ENCODE data around the gene KXD1. TPM values are rescaled to one million over a fixed set of nuclear protein-coding genes. Genes with fewer than 3 reads are reported as not detected.

KXD1 gene
- total RNA-seq, 4 donors from 2014 or later = 72.4 to 107 (median 89.4) TPM

GRCh38 chr19:18541258-18541991, 16.2 kb upstream of the KXD1 start:
- Histone ChIP-seq H3K27ac (no peak overlapping the region), H3K27me3 (no peaks in the 10 kb centered on the region), H3K4me1 (peaks cover 16% of the 10 kb centered on the region), H3K4me3 (no peak overlapping the region), H3K36me3 (peaks cover 38% of the 10 kb centered on the region), H3K9me3 (no peaks in the 10 kb centered on the region)
- TF ChIP-seq POLR2AphosphoS5 (IDR thresholded peaks at IDR 0.05) (no peak), EP300 (IDR thresholded peaks at IDR 0.05) (no peak), POLR2A (IDR thresholded peaks at IDR 0.05) (no peak), CTCF (IDR thresholded peaks at IDR 0.05) (no peak)
- no peak for DNase-seq (ENCODE audit: low spot score in 2 of 2)
- 83% methylated on average over 17 of the region's 21 CpGs for WGBS

- no peaks in the 10 kb centered on the region for H3K9me3 ChIP-seq
- TF ChIP-seq POLR2AphosphoS5 (IDR thresholded peaks at IDR 0.05) (no peak), POLR2A (IDR thresholded peaks at IDR 0.05) (no peak), CTCF (IDR thresholded peaks at IDR 0.05) (no peak), EP300 (IDR thresholded peaks at IDR 0.05) (no peak)
- H3K36me3 ChIP-seq = peaks cover 31% of the 10 kb centered on the region
- H3K27ac ChIP-seq = peak overlapping the region; percentile 90
- peaks cover 16% of the 10 kb centered on the region for H3K4me1 ChIP-seq
- 15% methylated on average over 11 of the region's 11 CpGs for WGBS
- no peaks in the 10 kb centered on the region for H3K27me3 ChIP-seq
- H3K4me3 ChIP-seq = peak overlapping the region; percentile 66
- no peak for DNase-seq (ENCODE audit: low spot score in 2 of 2)
Observed at GRCh38 chr19:18541992-18542940, 15.4 kb upstream of the KXD1 start.

DNA sequence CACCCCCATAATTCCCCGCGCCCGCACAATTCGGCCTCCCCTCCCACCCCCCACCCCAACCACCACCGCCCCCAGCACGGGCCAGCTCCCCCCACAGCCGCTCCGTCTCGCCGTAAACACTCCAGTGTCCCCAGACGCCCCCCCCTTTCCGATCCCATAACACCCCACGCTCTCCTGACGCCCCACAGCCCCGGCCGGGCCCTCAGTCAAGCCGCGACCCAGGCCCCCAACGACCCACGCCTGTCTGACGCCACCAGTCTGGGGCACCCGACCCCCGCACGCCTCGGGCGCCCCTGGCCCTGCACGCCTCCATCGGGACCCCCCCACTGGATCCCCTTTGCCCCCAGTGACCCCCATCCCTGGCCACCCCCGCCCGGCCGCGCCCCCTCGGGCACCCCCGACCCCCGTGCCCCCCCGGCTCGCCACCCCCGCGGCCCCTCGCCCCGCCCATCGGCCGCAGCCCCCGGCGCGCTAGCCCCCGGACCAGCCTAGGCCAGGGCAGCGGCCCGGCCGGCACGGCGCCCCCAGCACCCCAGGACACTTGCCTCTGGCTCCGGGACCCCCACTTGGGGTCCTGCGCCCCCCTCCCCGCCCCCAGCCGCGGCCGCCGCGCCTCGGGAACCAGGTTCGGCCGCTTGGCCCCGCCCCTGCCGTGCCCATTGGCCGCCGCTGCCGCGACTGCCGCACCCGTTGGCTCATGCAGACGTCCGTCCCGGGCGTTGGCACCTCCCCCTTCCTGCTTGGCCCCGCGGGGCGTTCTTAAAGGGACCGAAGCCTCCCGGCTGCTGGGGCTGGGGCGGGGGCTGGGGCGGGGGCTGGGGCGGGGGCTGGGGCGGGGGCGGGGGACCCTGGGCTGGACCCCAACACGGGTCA, 14.5 kb upstream of the KXD1 start, which contains the start of gene FKBP8:
Gene FKBP8, minus strand, starts transcription at position 633 of the 873 bp plus-strand sequence. CDS start 1,603 bp downstream, outside the sequence.
- no peaks in the 10 kb centered on the region for H3K9me3 ChIP-seq
- 0% methylated on average over 27 of the region's 86 CpGs for WGBS

GRCh38 chr19:18543814-18544475, 13.7 kb upstream of the KXD1 start:
- Histone ChIP-seq H3K4me1 (peaks cover 16% of the 10 kb centered on the region), H3K27me3 (no peaks in the 10 kb centered on the region), H3K4me3 (peak overlapping the region; percentile 66), H3K9me3 (no peaks in the 10 kb centered on the region), H3K36me3 (peaks cover 16% of the 10 kb centered on the region), H3K27ac (peak overlapping the region; percentile 90)
- WGBS = 8% methylated on average over 8 of the region's 12 CpGs
- no peak for DNase-seq (ENCODE audit: low spot score in 2 of 2)
- no peak for TF ChIP-seq CTCF (IDR thresholded peaks at IDR 0.05)
- peak in 1 of 2 donors; percentile 12 for TF ChIP-seq POLR2A (IDR thresholded peaks at IDR 0.05)
- TF ChIP-seq EP300 (IDR thresholded peaks at IDR 0.05) = no peak
- no peak for TF ChIP-seq POLR2AphosphoS5 (IDR thresholded peaks at IDR 0.05)

More for the DNA sequence above, 14.5 kb upstream of the KXD1 start, which contains the start of gene FKBP8:
- H3K27ac ChIP-seq = peak within 1 kb of the TSS; percentile 90
- TF ChIP-seq POLR2AphosphoS5 (IDR thresholded peaks at IDR 0.05) (no peak), EP300 (IDR thresholded peaks at IDR 0.05) (no peak), POLR2A (IDR thresholded peaks at IDR 0.05) (no peak), CTCF (IDR thresholded peaks at IDR 0.05) (no peak)
- H3K27me3 ChIP-seq = no peaks in the 10 kb centered on the region
- H3K36me3 ChIP-seq = peaks cover 22% of the 10 kb centered on the region
- peak; percentile 97 for DNase-seq (ENCODE audit: low spot score in 2 of 2)
- H3K4me3 ChIP-seq = peak within 1 kb of the TSS; percentile 66
- peaks cover 16% of the 10 kb centered on the region for H3K4me1 ChIP-seq
